NCI-H82 treated with DMSO at 0.1 percent for 48 hours (cell line): Measurements from ENCODE around the gene PPP1R36.
"Not testable (repeated sequence)": the region's sequence is repeated elsewhere in the genome, so short reads cannot be mapped to it uniquely, and the experiment has no call there.

Source experiments
- DNase-seq: peaks from one replicate; lab custom pipeline; 2025; ENCODE audit not compliant: unreplicated experiment; lab: John Stamatoyannopoulos, UW

Gene PPP1R36

DNA sequence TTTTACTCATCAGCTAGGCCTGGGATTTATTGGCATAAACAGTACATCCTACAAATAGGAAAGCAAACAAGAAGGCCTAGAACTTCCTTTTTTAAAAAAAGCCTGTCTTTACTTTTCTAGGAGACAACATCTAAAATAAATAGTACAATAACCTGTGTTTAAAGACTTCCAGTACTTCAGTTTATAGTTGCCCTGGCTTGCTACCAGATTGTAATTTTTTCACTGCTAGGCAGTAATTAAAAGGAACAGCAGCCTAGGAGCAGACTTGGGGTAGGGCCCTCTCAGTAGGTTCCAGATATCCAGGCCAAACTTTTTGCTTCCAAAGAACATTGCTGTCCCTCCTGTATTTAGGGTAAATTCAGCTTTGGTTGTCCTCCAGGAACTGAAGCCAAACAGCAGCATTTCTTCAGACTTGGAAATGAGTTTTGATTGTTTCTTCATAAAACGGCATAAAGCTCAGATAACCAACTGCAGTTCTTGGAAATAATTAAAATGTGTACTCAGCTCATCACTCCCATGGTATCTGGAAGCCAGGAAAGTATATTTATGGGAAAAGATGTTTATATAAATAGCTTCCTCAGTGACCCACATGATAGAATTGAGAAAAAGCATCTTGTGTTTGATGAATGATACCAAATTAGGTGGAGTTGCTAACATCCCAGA, 61.7 kb downstream of the PPP1R36 start:
- DNase-seq = no peak

- no peak for DNase-seq
Measured at GRCh38 chr14:64612021-64612380, 62.2 kb downstream of the PPP1R36 start.

DNA sequence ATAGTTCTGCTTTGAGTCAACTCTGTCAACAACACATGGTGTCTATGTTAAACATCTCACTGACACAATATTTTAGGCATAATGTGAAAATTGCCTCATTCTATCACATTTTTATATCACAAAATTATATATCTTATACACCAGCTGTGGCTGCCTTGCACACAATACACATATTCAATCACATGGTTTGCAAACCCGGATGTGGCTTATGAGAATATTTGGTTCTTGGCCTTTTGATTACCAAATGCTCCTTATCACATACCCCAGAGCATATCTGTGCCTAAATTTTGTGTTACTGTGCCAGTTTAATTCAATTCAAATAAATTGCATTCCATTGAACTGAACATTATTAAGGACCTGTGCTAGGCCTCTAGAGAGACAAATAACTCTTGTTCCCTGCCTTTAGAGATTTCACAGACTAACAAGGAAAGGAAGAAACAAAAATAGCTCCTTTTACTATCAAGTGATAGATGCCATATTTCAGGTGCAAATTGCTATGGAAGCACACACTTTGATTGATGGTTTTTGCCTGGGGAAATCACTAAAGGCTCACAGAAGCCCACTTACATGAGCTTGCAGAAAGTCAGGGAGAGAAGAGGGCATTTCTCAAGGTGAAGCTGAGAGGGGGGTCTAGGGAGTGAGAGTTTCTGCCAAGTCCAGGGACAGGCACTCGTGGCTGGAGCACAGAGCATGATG, 63.4 kb downstream of the PPP1R36 start:
- DNase-seq = no peak

DNA sequence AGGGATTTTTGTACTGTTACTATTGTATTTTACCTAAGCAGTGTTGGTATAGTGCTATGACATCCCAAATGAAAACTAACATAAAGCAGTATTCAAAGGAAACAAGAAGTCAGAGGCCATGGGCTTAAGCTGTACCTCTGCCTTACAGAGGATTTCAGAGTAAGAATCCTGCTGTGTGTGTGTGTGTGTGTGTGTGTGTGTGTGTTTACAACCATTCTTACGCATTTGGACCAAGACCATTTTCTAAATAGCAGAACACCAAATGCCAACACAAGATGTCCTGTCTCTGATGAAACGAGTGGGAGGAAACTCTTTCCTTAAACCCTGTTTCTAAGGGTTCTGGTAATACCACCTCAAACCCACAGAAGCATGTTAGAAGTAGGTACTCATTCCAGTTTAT, 64.4 kb downstream of the PPP1R36 start:
- DNase-seq = no peak

DNA sequence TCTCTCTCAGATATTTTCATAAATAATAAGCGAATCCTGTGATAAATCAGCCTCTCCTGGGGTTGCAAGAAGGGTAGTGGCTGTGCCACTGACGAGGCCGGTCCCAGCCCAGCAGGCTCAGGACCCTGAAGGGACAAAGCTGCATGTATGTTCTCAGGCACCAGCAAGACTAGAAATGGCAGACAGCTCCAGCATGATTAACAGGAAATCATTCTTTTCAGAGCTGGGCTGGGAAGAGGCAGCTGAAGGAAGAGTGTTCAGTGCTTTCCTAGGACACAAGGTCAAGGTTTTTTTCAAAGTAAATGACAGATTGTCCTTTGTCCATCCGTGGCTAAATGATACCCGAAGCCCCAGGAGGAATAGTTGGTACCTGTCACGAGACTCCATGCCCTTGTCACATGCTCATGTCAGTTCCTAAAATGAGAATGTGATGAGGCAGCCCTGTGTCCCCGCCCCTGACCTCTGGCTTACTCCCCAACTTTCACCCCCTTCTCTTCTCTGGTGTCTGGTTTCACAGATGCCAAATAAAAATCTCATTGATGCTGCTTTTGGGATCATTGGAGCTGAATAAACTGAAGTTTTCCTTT, 65.1 kb downstream of the PPP1R36 start:
- no peak for DNase-seq

DNA sequence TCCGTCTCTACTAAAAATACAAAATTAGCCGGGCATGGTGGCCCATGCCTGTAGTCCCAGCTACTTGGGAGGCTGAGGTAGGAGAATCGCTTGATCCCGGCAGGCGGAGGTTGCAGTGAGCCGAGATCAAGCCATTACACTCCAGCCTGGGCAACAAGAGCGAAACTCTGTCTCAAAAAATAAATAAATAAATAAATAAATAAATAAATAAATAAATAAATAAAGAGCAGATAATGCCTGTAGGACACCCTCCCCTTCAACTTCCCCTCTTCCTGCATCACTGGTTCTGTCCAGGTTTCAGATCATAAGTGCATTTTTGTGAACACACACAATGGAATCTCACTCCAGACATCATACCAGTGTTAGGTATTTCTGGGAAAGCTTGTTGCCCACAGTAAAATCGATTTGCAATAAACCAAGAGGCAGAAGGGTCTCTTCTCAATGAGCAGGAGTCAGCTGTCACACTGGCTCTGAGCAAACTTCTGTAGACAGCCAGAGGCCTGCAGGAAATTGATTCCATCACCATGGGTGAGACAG, 68.2 kb downstream of the PPP1R36 start:
- not testable (repeated sequence) for DNase-seq

DNA sequence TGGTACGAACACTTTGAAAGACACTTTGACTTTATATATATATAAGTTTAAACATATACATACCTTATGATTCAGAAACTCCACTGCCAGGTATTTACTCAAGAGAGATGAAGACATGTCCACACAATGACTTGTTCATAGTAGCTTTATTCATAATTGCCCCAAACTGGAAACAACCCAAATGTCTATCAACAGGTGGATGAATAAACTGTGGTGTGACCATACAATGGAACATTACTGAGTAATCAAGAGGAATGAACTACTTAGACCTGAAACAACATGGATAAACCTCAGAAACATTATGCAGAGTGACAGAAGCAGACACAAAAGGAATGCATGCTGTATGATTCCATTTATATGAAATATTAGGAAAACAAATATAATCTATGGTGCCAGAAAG, 71.1 kb downstream of the PPP1R36 start:
- DNase-seq = no peak

GRCh38 chr14:64623554-64624165, 73.9 kb downstream of the PPP1R36 start:
- no peak for DNase-seq

DNA sequence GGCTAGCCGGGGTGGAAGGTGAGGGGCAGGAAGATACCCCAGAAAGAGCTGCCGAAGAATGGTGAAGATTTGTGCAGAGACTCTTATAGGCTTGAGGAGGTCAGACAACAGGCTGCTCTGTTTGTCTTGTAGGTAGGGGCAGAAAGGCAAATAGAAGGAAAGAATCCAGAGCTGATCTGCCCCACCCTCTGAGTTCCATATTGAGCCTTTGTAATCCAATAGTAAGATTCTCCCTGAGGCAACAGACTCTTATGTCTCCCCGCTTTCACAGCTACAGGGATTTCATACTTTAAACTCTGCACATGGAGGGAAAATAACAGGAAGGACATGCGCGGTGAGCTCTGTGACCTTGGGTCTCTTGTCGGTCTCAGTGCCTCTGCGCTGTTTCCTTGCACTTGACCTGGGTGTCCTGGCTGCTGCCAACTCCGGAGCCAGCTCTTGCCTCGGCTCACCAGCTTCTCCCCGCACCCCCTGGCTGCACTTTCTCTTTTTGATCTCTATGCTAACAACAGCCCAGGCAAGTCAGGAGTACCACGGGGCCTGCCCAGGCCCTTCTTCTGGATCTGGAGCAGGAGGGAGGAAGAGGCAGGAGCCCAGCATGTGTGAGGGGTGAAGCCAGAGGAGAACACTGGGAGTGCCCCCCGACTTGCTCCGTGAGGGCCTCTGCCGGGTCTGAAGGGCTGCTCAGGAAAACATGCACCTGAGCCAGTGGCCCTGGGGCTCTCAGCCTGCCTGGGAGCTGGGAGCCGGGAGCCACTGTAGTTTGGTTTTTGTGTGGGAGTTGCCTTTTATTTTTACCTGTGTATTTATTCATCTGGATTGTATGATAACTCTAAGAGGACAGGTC, 75.8 kb downstream of the PPP1R36 start:
- DNase-seq = peak; percentile 39

DNA sequence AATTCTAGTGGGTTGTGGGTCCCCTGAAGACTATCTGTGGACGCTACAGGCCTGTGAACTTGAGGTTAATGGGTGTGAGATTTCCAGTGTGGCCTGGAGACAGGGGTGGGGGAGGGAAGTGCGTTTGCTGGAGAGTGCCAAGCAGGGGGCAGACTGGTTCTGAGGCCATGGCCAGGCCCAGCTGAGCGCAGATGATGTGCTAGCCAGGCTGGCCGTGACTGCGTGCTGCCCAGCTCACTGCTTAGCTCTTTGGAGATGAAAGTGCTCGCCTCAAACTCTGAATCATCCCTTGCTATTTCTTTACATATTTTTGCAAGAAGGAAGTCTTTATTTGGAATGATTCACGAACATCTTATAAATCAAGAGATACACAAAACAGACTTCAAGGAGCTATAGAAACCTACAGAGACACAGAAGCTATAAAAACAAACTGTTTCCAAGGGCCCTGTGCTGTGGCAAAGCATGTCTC, 79.2 kb downstream of the PPP1R36 start:
- DNase-seq = no peak

DNA sequence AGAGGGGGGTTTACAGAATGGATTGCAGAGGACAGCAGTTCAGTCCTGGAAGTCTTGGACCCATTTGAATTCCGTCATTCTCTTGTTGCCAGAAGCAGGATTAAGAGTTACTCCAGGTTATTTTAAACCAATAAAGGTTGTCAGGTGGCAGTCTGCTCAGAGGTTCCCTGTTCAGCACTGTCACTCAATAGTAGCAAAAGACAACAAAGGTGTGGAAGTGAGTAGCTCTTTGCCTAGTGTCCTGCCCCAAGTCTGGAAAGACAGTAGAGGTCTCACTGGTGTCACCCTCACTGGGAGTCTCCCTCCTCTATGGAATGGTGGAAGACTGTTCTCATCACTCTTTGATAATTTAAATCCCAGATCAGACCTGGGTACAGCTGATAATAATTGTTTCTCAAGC, 81.0 kb downstream of the PPP1R36 start:
- DNase-seq = no peak

GRCh38 chr14:64631222-64631621, 81.5 kb downstream of the PPP1R36 start:
- DNase-seq = not testable (repeated sequence)

- no peak for DNase-seq
Measured at GRCh38 chr14:64632056-64632455, 82.3 kb downstream of the PPP1R36 start.

DNA sequence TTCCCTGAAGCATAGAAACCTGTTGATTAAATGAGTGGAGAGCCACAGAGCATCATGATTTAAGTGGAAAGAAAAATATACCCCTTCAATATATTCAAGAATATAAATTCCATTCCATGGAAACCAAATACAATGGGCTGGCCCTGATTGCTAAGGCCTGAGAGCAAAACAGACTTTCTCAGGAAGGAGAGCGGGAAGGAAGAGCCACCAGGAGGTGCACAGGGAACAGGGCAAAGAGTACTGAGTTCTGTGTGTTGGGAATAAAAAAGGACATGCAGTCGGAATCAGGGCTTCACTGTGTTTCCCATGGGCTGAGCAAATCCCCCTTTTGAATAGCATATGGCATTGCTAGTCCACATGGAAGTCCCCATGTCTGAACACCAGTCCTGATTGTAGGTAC, 84.8 kb downstream of the PPP1R36 start:
- no peak for DNase-seq

DNA sequence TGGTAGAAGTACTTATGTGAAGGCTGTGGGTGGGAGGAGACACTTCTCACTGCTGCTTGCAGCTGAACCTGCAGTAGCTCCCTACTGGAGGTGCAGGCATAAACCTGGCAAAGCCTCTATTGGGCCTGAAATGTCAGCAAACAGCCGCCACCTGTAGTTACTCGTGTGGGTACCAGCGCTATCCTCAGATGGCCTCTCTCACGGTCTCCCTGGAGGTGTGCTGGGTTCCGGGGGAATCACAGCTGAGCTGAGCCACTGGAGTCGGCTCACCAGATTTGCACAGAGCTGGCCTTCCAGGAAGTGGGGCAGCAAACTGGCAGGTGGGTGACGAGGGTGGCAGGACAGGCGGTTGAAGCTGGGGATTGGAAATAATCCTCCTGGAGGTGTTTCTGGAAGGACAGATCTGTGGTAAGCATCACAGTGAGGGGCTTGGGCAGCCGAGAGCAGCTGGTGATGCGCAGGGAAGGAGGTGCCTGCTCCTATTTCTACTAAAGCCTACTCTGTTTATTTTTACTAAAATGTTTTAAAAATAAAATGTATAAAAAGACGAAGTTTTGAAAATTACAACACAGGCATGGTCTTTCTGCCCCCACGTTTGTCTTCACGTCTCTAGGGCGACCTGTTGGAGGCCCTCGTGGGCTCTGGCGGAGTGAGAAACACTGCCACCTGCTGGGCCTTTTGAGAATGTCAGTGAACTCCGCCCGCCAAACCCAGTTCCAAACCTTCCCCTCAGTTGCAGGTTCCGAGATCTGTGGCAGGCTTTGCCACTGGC, 86.6 kb downstream of the PPP1R36 start:
- DNase-seq = peak; percentile 53

GRCh38 chr14:64636980-64637429, 87.2 kb downstream of the PPP1R36 start:
- no peak for DNase-seq

- no peak for DNase-seq
Measured at GRCh38 chr14:64637735-64638473, 88.1 kb downstream of the PPP1R36 start.

DNA sequence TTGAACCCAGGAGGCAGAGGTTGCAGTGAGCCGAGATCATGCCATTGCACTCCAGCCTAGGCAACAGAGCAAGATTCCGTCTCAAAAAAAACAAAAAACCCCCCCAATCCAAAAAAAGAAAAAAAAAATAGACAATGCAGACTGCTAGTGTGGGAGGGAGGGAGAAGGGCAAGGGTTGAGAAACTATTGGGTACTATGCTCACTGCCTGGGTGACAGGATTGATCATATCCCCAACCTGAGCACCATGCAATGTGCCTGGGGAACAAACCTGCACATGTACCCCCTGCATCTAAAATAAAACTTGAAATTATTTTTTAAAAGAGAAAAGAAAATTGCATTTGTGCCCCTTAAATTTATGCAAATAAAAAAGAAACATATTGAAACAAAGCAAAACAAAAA, 88.9 kb downstream of the PPP1R36 start:
- DNase-seq = no peak
